Activated CD8-positive, alpha-beta memory T cell treated with anti-CD3 and anti-CD28 coated beads for 36 hours (primary cell): ENCODE measurements around the gene ADK. TPM values are rescaled to one million over a fixed set of nuclear protein-coding genes. Genes with fewer than 3 reads are reported as not detected.
"Not testable (repeated sequence)": the region's sequence is repeated elsewhere in the genome, so short reads cannot be mapped to it uniquely, and the experiment has no call there.

Experiments used
- CTCF ChIA-PET: fragments of 350-600 bp; sonication (Branson Sonifier 250); formaldehyde crosslinking; loops from one replicate; lab custom pipeline; 2021; ENCODE audit warnings: antibody characterized with exemption; lab: Charles Lee
- POLR2A ChIA-PET: fragments of 350-600 bp; sonication (Branson Sonifier 250); formaldehyde crosslinking; loops from one replicate; lab custom pipeline; 2021; ENCODE audit warnings: antibody characterized with exemption; lab: Charles Lee
- total RNA-seq, 2 experiments: library from RNA; stranded (reverse); gene quantifications; one replicate each; pipeline ENCODE4 v1.2.3, GENCODE V29; 2021

The ADK gene
- total RNA-seq, 2 experiments from 2014 or later: 62.6 to 64.5 TPM

DNA sequence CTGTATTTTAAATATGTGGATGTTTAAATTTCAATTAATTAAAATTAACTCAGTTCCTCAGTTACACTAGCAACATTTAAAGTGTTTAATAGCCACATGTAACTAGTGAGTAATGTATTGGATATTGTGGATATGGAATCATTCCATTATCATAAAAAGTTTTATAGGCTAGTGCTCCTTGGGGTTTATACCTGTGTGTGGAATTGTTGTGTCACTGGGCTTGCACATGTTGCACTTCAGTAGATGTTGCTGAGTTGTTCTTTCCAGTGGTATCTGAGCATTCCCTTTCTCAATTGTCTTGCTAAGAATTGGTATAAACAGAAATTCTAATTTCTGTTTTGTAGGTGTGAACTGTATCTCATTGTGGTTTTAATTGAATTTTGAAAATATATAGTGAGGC, 113.0 kb downstream of the ADK start:
- ChIA-PET CTCF (no interaction called here), POLR2A (no interaction called here)

DNA sequence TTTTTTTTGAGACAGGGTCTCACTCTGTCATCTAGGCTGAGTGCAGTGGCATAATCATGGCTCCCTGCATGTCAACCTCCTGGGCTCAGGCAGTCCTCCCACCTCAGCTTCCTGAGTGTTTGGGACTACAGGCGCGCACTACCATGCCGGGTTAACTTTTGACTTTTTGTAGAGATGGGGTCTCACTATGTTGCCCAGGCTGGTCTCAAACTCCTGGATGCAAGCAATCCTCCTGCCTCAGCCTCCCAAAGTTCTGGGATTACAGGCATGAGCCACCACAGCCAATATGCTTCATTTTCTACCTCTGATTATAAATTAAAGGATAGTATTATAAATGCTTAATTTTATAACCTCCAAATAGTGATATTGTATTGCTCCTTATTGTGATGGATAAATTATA, 121.3 kb downstream of the ADK start:
- ChIA-PET POLR2A (no interaction called here), CTCF (no interaction called here)

- ChIA-PET CTCF (interaction anchor here (0.6 to 0.7 kb wide), 2 partner anchors 17 to 284 kb away, joined by 3 read pairs; no protein-coding TSS in a partner anchor), POLR2A (no interaction called here)
Measured at GRCh38 chr10:74275755-74276290, 124.8 kb downstream of the ADK start.

- POLR2A ChIA-PET: no interaction called here
- CTCF ChIA-PET: interaction anchor here (0.6 kb wide), 1 partner anchor 17 kb away, joined by 3 read pairs; no protein-coding TSS in a partner anchor
Measured at GRCh38 chr10:74276416-74276815, 125.4 kb downstream of the ADK start.

GRCh38 chr10:74282151-74282847, 131.3 kb downstream of the ADK start:
- CTCF ChIA-PET: no interaction called here
- POLR2A ChIA-PET: no interaction called here

GRCh38 chr10:74282848-74283210, 131.8 kb downstream of the ADK start:
- CTCF ChIA-PET: no interaction called here
- POLR2A ChIA-PET: no interaction called here

GRCh38 chr10:74289188-74289587, 138.2 kb downstream of the ADK start:
- POLR2A ChIA-PET: no interaction called here

DNA sequence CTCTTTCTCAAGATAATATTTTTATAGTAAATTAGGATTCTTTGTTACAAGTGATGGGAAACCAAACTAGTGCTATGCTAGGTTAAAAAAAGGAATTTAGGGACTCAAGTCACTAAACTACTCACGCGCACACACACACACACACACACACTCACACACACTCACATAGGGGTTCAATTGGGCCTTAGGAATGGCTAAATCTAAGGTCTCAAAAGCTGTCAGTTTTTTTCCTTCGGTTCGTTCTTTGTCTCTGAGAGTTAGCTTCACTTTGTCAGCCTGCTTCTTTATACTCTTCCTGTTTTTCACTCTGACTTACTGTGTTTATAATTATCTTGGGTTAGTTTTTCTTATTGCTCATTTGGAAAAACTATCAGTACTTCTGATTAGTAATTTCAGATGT, 138.9 kb downstream of the ADK start:
- POLR2A ChIA-PET: no interaction called here
- CTCF ChIA-PET: no interaction called here

More at GRCh38 chr10:74289188-74289587, 138.2 kb downstream of the ADK start:
- CTCF ChIA-PET: no interaction called here

GRCh38 chr10:74290708-74291107, 139.7 kb downstream of the ADK start:
- ChIA-PET CTCF (no interaction called here), POLR2A (no interaction called here)

DNA sequence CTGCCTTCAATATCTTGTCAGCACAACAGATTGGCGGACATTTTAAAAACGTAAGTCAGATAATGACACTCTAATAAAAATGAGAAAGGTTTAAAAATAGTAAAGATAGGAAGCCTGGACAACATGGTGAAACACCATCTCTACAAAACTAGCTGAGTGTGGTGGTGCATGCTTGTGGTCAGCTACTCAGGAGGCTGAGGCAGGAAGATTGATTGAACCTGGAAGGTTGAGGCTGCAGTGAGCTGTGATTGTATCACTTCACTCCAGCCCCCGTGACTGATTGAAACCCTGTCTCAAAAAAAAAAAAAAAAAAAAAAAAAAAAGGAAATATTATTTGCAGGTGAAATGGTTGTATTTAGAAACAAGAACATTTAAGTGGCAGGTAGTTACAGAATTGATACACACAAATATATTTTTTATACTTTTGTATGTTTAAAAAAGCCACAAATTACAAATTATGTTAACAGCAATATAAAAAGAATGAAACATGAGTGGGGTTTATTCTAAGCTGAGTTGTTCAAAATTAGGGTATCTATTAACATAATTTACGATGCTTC, 141.9 kb downstream of the ADK start:
- CTCF ChIA-PET: interaction anchor here (0.6 to 0.7 kb wide), 2 partner anchors 17 to 590 kb away, joined by 3 to 4 read pairs; no protein-coding TSS in a partner anchor
- POLR2A ChIA-PET: interaction anchor here (1.1 kb wide), 1 partner anchor 628 kb away, joined by 7 read pairs; no protein-coding TSS in a partner anchor

GRCh38 chr10:74293686-74294371, 142.8 kb downstream of the ADK start:
- ChIA-PET POLR2A (no interaction called here), CTCF (interaction anchor here (0.6 to 0.7 kb wide), 2 partner anchors 18 to 591 kb away, joined by 3 to 4 read pairs; no protein-coding TSS in a partner anchor)

DNA sequence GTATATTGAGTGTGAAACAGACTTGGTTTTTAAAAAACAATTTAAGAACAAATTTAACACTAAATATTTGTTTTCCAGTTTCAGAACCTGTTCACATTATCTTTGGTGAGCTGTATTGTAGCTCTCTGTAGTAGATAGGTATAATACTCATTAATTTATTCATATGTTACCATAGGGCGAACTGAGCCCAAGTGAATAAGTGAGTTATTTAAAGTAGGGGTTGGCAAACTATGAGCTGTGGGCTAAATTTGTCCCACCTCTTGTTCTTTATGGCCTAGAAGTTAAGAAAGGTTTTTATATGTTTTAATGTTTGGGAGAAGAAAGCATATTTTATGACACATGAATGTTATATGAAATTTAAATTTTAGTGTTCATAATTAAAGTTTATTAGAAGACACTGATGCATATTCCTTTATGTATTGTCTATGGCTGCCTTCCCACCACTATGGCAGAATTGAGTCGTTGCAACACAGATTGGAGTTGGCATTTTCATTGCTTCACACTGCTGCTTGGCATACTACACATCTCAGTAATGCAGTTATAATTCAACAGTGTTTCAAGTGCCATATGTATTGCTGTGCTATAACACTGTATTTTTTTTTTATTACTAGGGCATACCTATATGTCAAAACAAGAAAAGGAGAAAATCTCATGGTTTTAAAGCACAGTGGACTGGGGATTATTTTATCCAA, 146.5 kb downstream of the ADK start:
- ChIA-PET POLR2A (no interaction called here), CTCF (no interaction called here)

GRCh38 chr10:74300074-74300621, 149.1 kb downstream of the ADK start:
- POLR2A ChIA-PET, CTCF ChIA-PET: not testable (repeated sequence)

- ChIA-PET POLR2A (no interaction called here), CTCF (interaction anchor here (0.6 to 0.7 kb wide), 2 partner anchors 226 to 553 kb away, joined by 3 to 4 read pairs; no protein-coding TSS in a partner anchor)
Measured at GRCh38 chr10:74300666-74301065, 149.6 kb downstream of the ADK start.

GRCh38 chr10:74305730-74306129, 154.7 kb downstream of the ADK start:
- CTCF ChIA-PET: interaction anchor here (0.9 kb wide), 1 partner anchor 10 kb away, joined by 4 read pairs; no protein-coding TSS in a partner anchor
- POLR2A ChIA-PET: no interaction called here

DNA sequence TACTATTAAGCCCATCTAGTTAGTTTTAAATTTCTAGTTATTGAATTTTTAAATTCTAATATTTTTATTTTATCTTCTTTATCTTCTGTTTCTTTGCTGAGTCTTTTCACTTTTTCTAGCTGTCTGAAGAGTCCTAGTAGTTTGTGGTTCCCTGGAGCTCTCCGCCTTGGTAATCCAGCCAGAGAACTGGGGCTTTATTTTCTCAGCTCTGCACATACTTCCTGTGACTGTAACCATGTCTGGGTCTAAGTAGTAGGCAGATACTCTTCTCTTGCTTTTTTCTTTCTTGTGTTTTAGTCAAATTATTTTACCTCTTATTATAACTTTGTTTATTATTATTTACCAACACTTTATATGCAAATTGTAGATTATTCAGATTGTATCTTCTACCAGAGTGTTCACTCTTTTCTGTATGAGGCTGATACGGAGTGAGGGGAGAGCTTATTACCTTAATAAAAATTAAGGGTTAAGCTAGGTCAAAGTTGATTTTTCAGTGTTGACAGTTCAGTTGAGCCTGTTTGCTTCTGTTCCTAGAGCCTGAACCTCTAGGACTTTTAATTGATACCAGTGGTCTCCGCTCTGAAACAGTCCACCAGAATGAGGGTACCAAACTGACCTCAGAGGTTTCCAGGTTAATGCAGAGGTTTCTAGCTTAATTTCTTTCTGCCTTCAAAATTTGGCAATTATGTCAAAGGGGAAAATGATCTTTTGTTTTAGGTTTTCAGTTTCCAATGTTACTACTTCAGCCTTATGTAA, 155.4 kb downstream of the ADK start:
- CTCF ChIA-PET: interaction anchor here (0.6 to 0.9 kb wide), 2 partner anchors 11 to 20 kb away, joined by 3 to 4 read pairs; no protein-coding TSS in a partner anchor
- POLR2A ChIA-PET: interaction anchor here (0.6 kb wide), 1 partner anchor 60 kb away, joined by 5 read pairs; no protein-coding TSS in a partner anchor

DNA sequence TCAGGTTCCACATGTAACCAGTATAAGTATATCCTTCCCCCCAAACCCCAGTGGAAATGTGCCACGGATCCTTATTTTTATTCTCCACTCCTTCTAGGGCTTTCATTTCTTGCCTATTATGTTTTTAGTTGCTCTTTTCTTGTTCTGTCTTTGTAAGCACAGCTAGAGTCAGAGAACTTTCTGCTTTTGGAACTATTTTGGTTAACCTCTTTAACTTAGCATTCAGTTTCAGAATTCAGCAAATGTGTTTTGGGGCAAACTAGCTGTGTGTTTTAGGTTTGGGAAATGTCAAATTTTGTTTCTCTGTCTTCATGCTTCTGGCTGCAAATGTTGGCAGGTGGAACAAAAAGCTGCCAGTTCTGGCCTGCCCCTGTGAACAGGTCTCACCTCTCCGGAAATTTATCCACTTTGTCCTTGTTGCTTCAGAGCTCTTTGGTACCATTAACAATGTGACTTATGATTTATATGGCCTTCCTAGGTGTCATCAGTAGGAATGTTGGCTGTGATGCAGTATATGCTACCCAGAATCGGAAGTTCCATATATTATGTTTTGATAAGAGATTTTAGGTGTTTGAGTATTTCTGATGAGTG, 156.1 kb downstream of the ADK start:
- ChIA-PET CTCF (no interaction called here), POLR2A (no interaction called here)
